Cardiac fibroblast (primary cell): ENCODE results near the gene TTLL7.

Source experiments
- DNase-seq, 2 donors: peaks; one replicate each; pipeline versions ENCODE4 v3.0.0 to v3.0.0-alpha.2; 2010; ENCODE audit warnings: low read depth in 2 of 2
- H3K4me3 ChIP-seq, 2 donors: replicated peaks in 1 of 2; 1 replicate in 1 of 2; 2 replicates in 1 of 2; pipeline ENCODE4 v1.5.1; 2011; ENCODE audit warnings: low read depth in 2 of 2, low read length in 2 of 2, mild to moderate bottlenecking in 2 of 2, moderate library complexity in 1 of 2
- CTCF ChIP-seq: IDR thresholded peaks from one replicate; pipeline ENCODE4 v1.5.1; 2011; ENCODE audit warnings: low read depth, mild to moderate bottlenecking, low read length, inconsistent platforms

The TTLL7 gene

GRCh38 chr1:83849191-83850061 is 149.5 kb downstream of the TTLL7 start:
- no peak overlapping the region for H3K4me3 ChIP-seq
- no peak for DNase-seq
- no peak for TF ChIP-seq CTCF

DNA sequence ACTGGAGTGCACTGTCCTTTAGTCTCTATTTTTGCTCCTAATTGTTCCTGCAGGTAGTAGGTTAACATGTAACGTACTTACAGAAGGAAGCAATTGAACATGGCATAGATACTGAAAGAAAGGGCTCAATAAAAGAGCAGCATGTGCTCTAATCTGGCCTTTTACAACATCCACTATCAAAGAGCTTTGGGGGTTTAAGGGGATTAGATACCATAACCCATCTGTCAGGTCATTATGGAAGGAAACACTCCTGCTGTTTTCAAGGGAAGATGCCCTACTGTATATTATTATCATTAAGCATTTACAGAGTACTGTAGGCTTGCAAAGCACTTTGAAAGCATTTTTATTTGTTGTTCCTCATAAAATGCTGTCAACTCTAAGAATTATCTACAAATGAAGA is 152.8 kb downstream of the TTLL7 start:
- TF ChIP-seq CTCF = no peak

GRCh38 chr1:83845437-83846071 is 153.4 kb downstream of the TTLL7 start:
- peak; percentile 13 to 33 for DNase-seq
- no peak for TF ChIP-seq CTCF

More for the DNA sequence above, 152.8 kb downstream of the TTLL7 start:
- DNase-seq = no peak
- H3K4me3 ChIP-seq = no peak overlapping the region

GRCh38 chr1:83844546-83844945 is 154.4 kb downstream of the TTLL7 start:
- DNase-seq = no peak
- TF ChIP-seq CTCF = no peak
- H3K4me3 ChIP-seq = no peak overlapping the region

More at GRCh38 chr1:83845437-83846071, 153.4 kb downstream of the TTLL7 start:
- no peak overlapping the region for H3K4me3 ChIP-seq

- H3K4me3 ChIP-seq = no peak overlapping the region
- TF ChIP-seq CTCF = no peak
- DNase-seq = peak; percentile 29 to 69
Observed at GRCh38 chr1:83839566-83840173, 159.3 kb downstream of the TTLL7 start.

DNA sequence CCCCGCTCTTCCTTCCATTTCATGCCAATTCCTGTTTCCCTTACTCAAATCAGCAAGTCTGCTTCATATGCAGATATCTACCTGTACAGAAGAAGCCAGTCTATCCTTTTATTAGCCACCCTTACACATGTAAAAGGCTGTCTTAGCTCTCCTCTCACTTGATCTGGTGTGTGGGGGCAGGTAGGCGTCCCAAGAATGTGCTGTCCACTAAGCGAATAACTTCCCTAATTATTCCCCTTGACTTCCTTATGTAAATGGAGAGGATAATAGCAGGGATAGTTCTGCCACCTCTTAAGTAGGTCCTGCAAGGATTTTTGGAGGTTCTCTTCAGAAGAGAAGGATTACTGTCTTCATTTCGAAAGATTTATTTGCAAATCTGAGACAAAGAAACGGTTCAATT is 160.4 kb downstream of the TTLL7 start:
- no peak for TF ChIP-seq CTCF
- H3K4me3 ChIP-seq = no peak overlapping the region
- DNase-seq = no peak
